ENCODE measurements around the gene GPRASP2. TPM values are rescaled to one million over a fixed set of nuclear protein-coding genes. Genes with fewer than 3 reads are reported as not detected.

GPRASP2 gene
- total RNA-seq, 1 donor from 2014 or later = 14.9 TPM

GRCh38 chrX:102744307-102744706 lies 32.1 kb downstream of the GPRASP2 start:
- no peak for DNase-seq (ENCODE audit: low spot score)

DNA sequence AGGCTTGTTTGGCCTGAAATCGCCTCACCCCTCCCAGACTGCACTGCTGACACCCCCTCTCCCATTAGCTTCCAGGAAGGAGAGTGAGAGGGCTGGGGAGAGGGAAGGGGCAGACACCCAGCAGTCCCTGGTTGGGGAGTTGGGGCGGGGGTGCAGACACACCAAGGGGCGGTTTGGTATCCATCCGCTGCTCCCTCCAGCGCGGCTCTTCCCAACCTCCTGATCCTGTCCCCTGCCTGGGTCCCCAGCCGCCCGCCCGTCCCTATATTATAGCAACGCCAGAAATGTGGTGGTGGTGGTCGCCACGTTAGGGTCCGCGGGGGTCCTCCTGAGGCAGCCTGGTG lies 33.2 kb downstream of the GPRASP2 start:
- peak; percentile 1 for DNase-seq (ENCODE audit: low spot score)

- DNase-seq (ENCODE audit: low spot score) = peak; percentile 28
Measured at GRCh38 chrX:102745857-102746584, 33.8 kb downstream of the GPRASP2 start.

- peak; percentile 1 for DNase-seq (ENCODE audit: low spot score)
Measured at GRCh38 chrX:102765217-102765616, 53.0 kb downstream of the GPRASP2 start.

DNA sequence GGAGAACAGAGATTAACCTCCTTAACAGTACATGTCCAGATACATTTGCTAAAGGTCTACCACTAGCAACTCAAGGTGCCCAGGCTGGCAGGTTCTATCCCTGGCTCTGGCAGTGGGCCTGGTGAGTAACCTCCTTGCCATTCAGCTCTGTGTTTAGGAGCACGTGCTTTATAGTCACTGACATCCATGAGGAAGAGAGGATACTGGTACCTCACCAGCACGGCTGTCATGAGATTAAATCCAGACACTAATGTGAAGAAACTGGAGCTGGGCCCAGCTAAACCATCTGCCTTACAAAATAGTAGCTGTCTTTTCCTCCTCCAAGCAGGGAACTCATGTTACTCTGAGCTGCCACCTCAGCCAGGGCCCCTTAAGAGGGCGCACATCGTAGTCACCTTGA lies 53.6 kb downstream of the GPRASP2 start:
- DNase-seq (ENCODE audit: low spot score) = peak; percentile 4

GRCh38 chrX:102767287-102767686 lies 55.0 kb downstream of the GPRASP2 start:
- DNase-seq (ENCODE audit: low spot score) = no peak

Other genes starting within 250 kb of the GPRASP2 start
- not detected for gene TCP11X2, start 240.6 kb upstream of the GPRASP2 start, total RNA-seq (ENCODE audit: insufficient read depth, low replicate concordance)
- gene TMSB15A, start 195.7 kb upstream of the GPRASP2 start, total RNA-seq (ENCODE audit: insufficient read depth, low replicate concordance) = 25.8 TPM
- 18.1 TPM for gene ARMCX5, start 112.9 kb upstream of the GPRASP2 start, total RNA-seq (ENCODE audit: insufficient read depth, low replicate concordance)
- gene GPRASP1, start 61.0 kb upstream of the GPRASP2 start, total RNA-seq (ENCODE audit: insufficient read depth, low replicate concordance) = 13.2 TPM
- gene GPRASP3, start 8.3 kb downstream of the GPRASP2 start, total RNA-seq (ENCODE audit: insufficient read depth, low replicate concordance) = 7.0 TPM
- gene RAB40AL, start 224.8 kb downstream of the GPRASP2 start, total RNA-seq (ENCODE audit: insufficient read depth, low replicate concordance) = 2.2 TPM

All from umbilical cord (tissue), 2 donors.